ENCODE measurements around the gene MTMR1. TPM values are rescaled to one million over a fixed set of nuclear protein-coding genes. Genes with fewer than 3 reads are reported as not detected.

The MTMR1 gene
- total RNA-seq, result 13.1 and 17.7 TPM in 2 replicates

DNA sequence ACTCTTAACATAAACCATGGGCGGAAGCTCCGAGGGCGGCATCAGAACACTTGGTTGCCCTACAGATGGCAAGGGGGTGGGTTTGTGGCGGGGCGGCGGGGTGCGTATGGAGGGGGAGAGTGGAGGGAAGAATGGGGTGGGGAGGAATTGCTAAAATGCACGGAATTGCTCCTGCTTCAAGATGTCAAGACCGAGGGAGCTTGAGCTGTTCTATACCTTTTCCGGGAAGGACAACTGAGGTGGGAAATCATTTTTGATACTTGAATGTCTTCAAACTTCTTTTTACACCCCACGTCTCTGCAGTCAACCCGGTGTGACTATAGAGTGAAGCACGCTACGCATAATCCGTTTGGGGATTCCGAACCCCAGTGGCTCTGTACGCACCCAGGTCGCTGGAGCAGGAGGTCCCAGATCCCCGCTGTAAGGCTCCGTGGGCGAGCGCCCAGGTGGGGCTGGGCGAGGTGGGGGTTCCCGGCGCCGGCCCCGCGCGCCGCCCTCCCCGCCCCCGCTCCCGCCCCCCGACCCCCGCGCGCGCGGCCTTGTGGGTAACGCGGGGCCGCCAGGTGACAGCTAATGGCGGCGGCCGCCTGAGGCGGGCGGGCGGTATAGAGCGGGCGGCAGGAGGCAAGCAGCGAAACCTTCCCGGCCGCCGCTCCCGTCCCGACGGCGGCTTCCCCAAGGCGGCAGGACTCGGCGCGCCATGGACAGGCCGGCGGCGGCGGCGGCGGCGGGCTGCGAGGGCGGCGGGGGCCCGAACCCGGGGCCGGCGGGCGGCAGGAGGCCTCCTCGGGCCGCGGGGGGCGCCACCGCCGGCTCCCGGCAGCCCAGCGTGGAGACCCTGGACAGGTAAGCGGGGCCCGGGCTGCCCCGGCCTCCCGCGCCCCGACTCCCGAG, at the start of gene MTMR1:
MTMR1 (plus strand) TSS at position 566 of the 894 bp plus-strand sequence; CDS start at position 701, 135 bp downstream.

Other genes with a start within 250 kb of the MTMR1 start
- gene MTM1, start 124.8 kb upstream of the MTMR1 start, total RNA-seq, result 7.5 and 7.9 TPM in 2 replicates
- gene CD99L2, start 205.3 kb downstream of the MTMR1 start, total RNA-seq, result 37.8 and 50.7 TPM in 2 replicates